Endothelial cell (in vitro differentiated cells): ENCODE results near the gene ELP2. TPM values are rescaled to one million over a fixed set of nuclear protein-coding genes. Genes with fewer than 3 reads are reported as not detected.

Source experiments
- DNase-seq: peaks from one replicate; pipeline ENCODE4 v3.0.0; 2021; ENCODE audit warnings: low spot score
- H3K27ac Mint-ChIP-seq: one replicate; pipeline ENCODE4 v1.8.0; 2021; ENCODE audit warnings: mixed read lengths, inconsistent platforms; ENCODE audit not compliant: unreplicated experiment
- H3K27me3 Mint-ChIP-seq: one replicate; pipeline ENCODE4 v1.8.0; 2021; ENCODE audit warnings: mild to moderate bottlenecking, moderate library complexity, mixed read lengths, inconsistent platforms; ENCODE audit not compliant: unreplicated experiment
- H3K36me3 Mint-ChIP-seq: one replicate; pipeline ENCODE4 v1.8.0; 2021; ENCODE audit warnings: mild to moderate bottlenecking, low read depth, mixed read lengths, inconsistent platforms; ENCODE audit not compliant: unreplicated experiment
- H3K4me1 Mint-ChIP-seq: one replicate; pipeline ENCODE4 v1.8.0; 2021; ENCODE audit warnings: mild to moderate bottlenecking, mixed read lengths, inconsistent platforms; ENCODE audit not compliant: unreplicated experiment
- H3K4me3 Mint-ChIP-seq: one replicate; pipeline ENCODE4 v1.8.0; 2021; ENCODE audit warnings: mild to moderate bottlenecking, mixed read lengths, inconsistent platforms; ENCODE audit not compliant: unreplicated experiment
- H3K9me3 Mint-ChIP-seq: one replicate; pipeline ENCODE4 v1.8.0; 2021; ENCODE audit warnings: mixed read lengths, inconsistent platforms; ENCODE audit not compliant: unreplicated experiment
- CTCF ChIP-seq: fragments of 200-600 bp; sonication (generic); IDR thresholded peaks from one replicate; pipeline ENCODE4 v1.5.0; 2021; ENCODE audit warnings: antibody characterized with exemption; ENCODE audit not compliant: unreplicated experiment
- total RNA-seq: library from RNA; stranded (reverse); fragmentation: NEBNext Ultra II Directional; extraction: Animal tissue kit (Norgen Biotek cat#: 25700); gene quantifications from one replicate; pipeline ENCODE4 v1.2.1, GENCODE V29; 2021; ENCODE audit not compliant: unreplicated experiment

Gene ELP2
- total RNA-seq, 1 donor from 2014 or later = 90.5 TPM

GRCh38 chr18:36141576-36141975 lies 11.9 kb downstream of the ELP2 start:
- Mint-ChIP-seq H3K4me1 (no peaks in the 10 kb centered on the region), H3K9me3 (no peaks in the 10 kb centered on the region), H3K27ac (no peak overlapping the region), H3K4me3 (no peak overlapping the region), H3K27me3 (peaks cover 2% of the 10 kb centered on the region), H3K36me3 (peaks cover 13% of the 10 kb centered on the region)
- TF ChIP-seq CTCF = no peak
- no peak for DNase-seq

- H3K36me3 Mint-ChIP-seq = peaks cover 14% of the 10 kb centered on the region
- TF ChIP-seq CTCF = no peak
- H3K27me3 Mint-ChIP-seq = peaks cover 2% of the 10 kb centered on the region
- no peaks in the 10 kb centered on the region for H3K9me3 Mint-ChIP-seq
- H3K4me3 Mint-ChIP-seq = no peak overlapping the region
- H3K4me1 Mint-ChIP-seq = no peaks in the 10 kb centered on the region
- H3K27ac Mint-ChIP-seq = no peak overlapping the region
- no peak for DNase-seq
Observed at GRCh38 chr18:36142751-36143150, 13.1 kb downstream of the ELP2 start.

- H3K4me3 Mint-ChIP-seq = no peak overlapping the region
- no peaks in the 10 kb centered on the region for H3K9me3 Mint-ChIP-seq
- peaks cover 2% of the 10 kb centered on the region for H3K27me3 Mint-ChIP-seq
- TF ChIP-seq CTCF = no peak
- no peak overlapping the region for H3K27ac Mint-ChIP-seq
- peaks cover 14% of the 10 kb centered on the region for H3K36me3 Mint-ChIP-seq
- no peak for DNase-seq
- H3K4me1 Mint-ChIP-seq = no peaks in the 10 kb centered on the region
Observed at GRCh38 chr18:36143391-36143790, 13.7 kb downstream of the ELP2 start.

- Mint-ChIP-seq H3K27me3 (no peaks in the 10 kb centered on the region), H3K4me3 (no peak overlapping the region), H3K9me3 (no peaks in the 10 kb centered on the region), H3K4me1 (no peaks in the 10 kb centered on the region), H3K27ac (no peak overlapping the region), H3K36me3 (peaks cover 20% of the 10 kb centered on the region)
- DNase-seq = no peak
- TF ChIP-seq CTCF = no peak
Observed at GRCh38 chr18:36149514-36150289, 20.0 kb downstream of the ELP2 start.

- Mint-ChIP-seq H3K9me3 (no peaks in the 10 kb centered on the region), H3K27me3 (no peaks in the 10 kb centered on the region), H3K27ac (no peak overlapping the region), H3K4me1 (no peaks in the 10 kb centered on the region), H3K4me3 (no peak overlapping the region), H3K36me3 (peaks cover 31% of the 10 kb centered on the region)
- no peak for TF ChIP-seq CTCF
- no peak for DNase-seq
Observed at GRCh38 chr18:36152781-36153180, 23.1 kb downstream of the ELP2 start.
